ENCODE data around the gene DSCAM. TPM values are rescaled to one million over a fixed set of nuclear protein-coding genes. Genes with fewer than 3 reads are reported as not detected.
A peak's percentile ranks its signal among the peaks of the same experiment; 100 is the strongest.
"Not testable (repeated sequence)": the region's sequence is repeated elsewhere in the genome, so short reads cannot be mapped to it uniquely, and the experiment has no call there.

The DSCAM gene
- total RNA-seq, 2 donors from 2014 or later = 18.5 to 25.5 TPM

- Mint-ChIP-seq H3K27me3 (ENCODE audit: insufficient read depth) (no peaks in the 10 kb centered on the region), H3K4me1 (peaks cover 11% of the 10 kb centered on the region), H3K4me3 (no peak overlapping the region), H3K9me3 (peaks cover 4% of the 10 kb centered on the region), H3K27ac (no peak overlapping the region), H3K36me3 (ENCODE audit: low read depth) (peaks cover 73% of the 10 kb centered on the region)
- H3K4me3 ChIP-seq (ENCODE audit: low read length) = no peak overlapping the region
- no peaks in the 10 kb centered on the region for H3K9me3 ChIP-seq (ENCODE audit: control insufficient read depth, low read length)
- no peak overlapping the region for H3K9ac ChIP-seq (ENCODE audit: extremely low read depth, low read length, poor library complexity, severe bottlenecking)
- TF ChIP-seq CTCF (conservative IDR thresholded peaks at IDR 0.05) = no peak
- no peaks in the 10 kb centered on the region for H3K4me1 ChIP-seq (ENCODE audit: control insufficient read depth, insufficient read depth, low read length)
- H3K27me3 ChIP-seq (ENCODE audit: control insufficient read depth, insufficient read depth, low read length, poor library complexity, severe bottlenecking) = no peaks in the 10 kb centered on the region
- no peak for DNase-seq
- 89 to 93% methylated on average over 3 to 4 of the region's 4 CpGs for WGBS, 2 experiments (ENCODE audit: insufficient coverage in 1 of 2, insufficient read length in 1 of 2)
- H3K36me3 ChIP-seq (ENCODE audit: control insufficient read depth, insufficient read depth, low read length) = peaks cover 82% of the 10 kb centered on the region
- H3K27ac ChIP-seq (ENCODE audit: low read depth, low read length) = no peak overlapping the region
Measured at GRCh38 chr21:40043423-40043822, 803.5 kb downstream of the DSCAM start.

GRCh38 chr21:40041446-40041845, 805.5 kb downstream of the DSCAM start:
- DNase-seq = no peak
- Histone ChIP-seq H3K4me1 (ENCODE audit: control insufficient read depth, insufficient read depth, low read length) (no peaks in the 10 kb centered on the region), H3K36me3 (ENCODE audit: control insufficient read depth, insufficient read depth, low read length) (peaks cover 64% of the 10 kb centered on the region), H3K27ac (ENCODE audit: low read depth, low read length) (no peak overlapping the region), H3K9me3 (ENCODE audit: control insufficient read depth, low read length) (no peaks in the 10 kb centered on the region), H3K4me3 (ENCODE audit: low read length) (no peak overlapping the region), H3K27me3 (ENCODE audit: control insufficient read depth, insufficient read depth, low read length, poor library complexity, severe bottlenecking) (no peaks in the 10 kb centered on the region), H3K9ac (ENCODE audit: extremely low read depth, low read length, poor library complexity, severe bottlenecking) (no peak overlapping the region)
- Mint-ChIP-seq H3K36me3 (ENCODE audit: low read depth) (peaks cover 59% of the 10 kb centered on the region), H3K27ac (no peak overlapping the region), H3K27me3 (ENCODE audit: insufficient read depth) (no peaks in the 10 kb centered on the region), H3K9me3 (peaks cover 4% of the 10 kb centered on the region), H3K4me1 (peaks cover 11% of the 10 kb centered on the region), H3K4me3 (no peak overlapping the region)
- 94 to 98% methylated on average over 6 of the region's 6 CpGs for WGBS, 2 experiments (ENCODE audit: insufficient coverage in 1 of 2, insufficient read length in 1 of 2)
- TF ChIP-seq CTCF (conservative IDR thresholded peaks at IDR 0.05) = no peak

- not testable (repeated sequence) for H3K9me3 ChIP-seq (ENCODE audit: control insufficient read depth, low read length); H3K4me1 Mint-ChIP-seq; H3K4me1 ChIP-seq (ENCODE audit: control insufficient read depth, insufficient read depth, low read length); H3K27ac ChIP-seq (ENCODE audit: low read depth, low read length); H3K4me3 ChIP-seq (ENCODE audit: low read length); H3K4me3 Mint-ChIP-seq; H3K27me3 Mint-ChIP-seq (ENCODE audit: insufficient read depth); H3K27me3 ChIP-seq (ENCODE audit: control insufficient read depth, insufficient read depth, low read length, poor library complexity, severe bottlenecking); H3K9ac ChIP-seq (ENCODE audit: extremely low read depth, low read length, poor library complexity, severe bottlenecking)
- H3K36me3 ChIP-seq (ENCODE audit: control insufficient read depth, insufficient read depth, low read length) = peaks cover 40% of the 10 kb centered on the region
- H3K9me3 Mint-ChIP-seq = peaks cover 10% of the 10 kb centered on the region
- DNase-seq = peak; percentile 62
- 87 to 89% methylated on average over 17 to 25 of the region's 25 CpGs for WGBS, 2 experiments (ENCODE audit: insufficient coverage in 1 of 2, insufficient read length in 1 of 2)
- peak overlapping the region; percentile 52 for H3K27ac Mint-ChIP-seq
- peaks cover 50% of the 10 kb centered on the region for H3K36me3 Mint-ChIP-seq (ENCODE audit: low read depth)
Measured at GRCh38 chr21:40033156-40033782, 813.7 kb downstream of the DSCAM start.

GRCh38 chr21:40029888-40030287, 817.1 kb downstream of the DSCAM start:
- WGBS, 2 experiments (ENCODE audit: insufficient coverage in 1 of 2, insufficient read length in 1 of 2) = 97 to 98% methylated on average over 6 of the region's 6 CpGs
- Mint-ChIP-seq H3K36me3 (ENCODE audit: low read depth) (peaks cover 53% of the 10 kb centered on the region), H3K27ac (no peak overlapping the region), H3K9me3 (peaks cover 10% of the 10 kb centered on the region), H3K4me3 (no peak overlapping the region), H3K27me3 (ENCODE audit: insufficient read depth) (no peaks in the 10 kb centered on the region), H3K4me1 (peaks cover 5% of the 10 kb centered on the region)
- Histone ChIP-seq H3K36me3 (ENCODE audit: control insufficient read depth, insufficient read depth, low read length) (peaks cover 40% of the 10 kb centered on the region), H3K27ac (ENCODE audit: low read depth, low read length) (no peak overlapping the region), H3K9me3 (ENCODE audit: control insufficient read depth, low read length) (no peaks in the 10 kb centered on the region), H3K4me3 (ENCODE audit: low read length) (no peak overlapping the region), H3K27me3 (ENCODE audit: control insufficient read depth, insufficient read depth, low read length, poor library complexity, severe bottlenecking) (no peaks in the 10 kb centered on the region), H3K9ac (ENCODE audit: extremely low read depth, low read length, poor library complexity, severe bottlenecking) (no peak overlapping the region), H3K4me1 (ENCODE audit: control insufficient read depth, insufficient read depth, low read length) (no peaks in the 10 kb centered on the region)
- TF ChIP-seq CTCF (conservative IDR thresholded peaks at IDR 0.05) = no peak
- peak; percentile 25 for DNase-seq

GRCh38 chr21:40028393-40028792, 818.6 kb downstream of the DSCAM start:
- not testable (repeated sequence) for H3K27me3 Mint-ChIP-seq (ENCODE audit: insufficient read depth); H3K27ac ChIP-seq (ENCODE audit: low read depth, low read length); H3K9ac ChIP-seq (ENCODE audit: extremely low read depth, low read length, poor library complexity, severe bottlenecking); H3K27me3 ChIP-seq (ENCODE audit: control insufficient read depth, insufficient read depth, low read length, poor library complexity, severe bottlenecking); H3K27ac Mint-ChIP-seq; H3K9me3 Mint-ChIP-seq; H3K4me1 Mint-ChIP-seq; H3K4me3 ChIP-seq (ENCODE audit: low read length); H3K4me3 Mint-ChIP-seq; H3K4me1 ChIP-seq (ENCODE audit: control insufficient read depth, insufficient read depth, low read length); H3K9me3 ChIP-seq (ENCODE audit: control insufficient read depth, low read length)
- H3K36me3 ChIP-seq (ENCODE audit: control insufficient read depth, insufficient read depth, low read length) = peaks cover 40% of the 10 kb centered on the region
- peak; percentile 22 for DNase-seq
- WGBS, 2 experiments (ENCODE audit: insufficient coverage in 1 of 2, insufficient read length in 1 of 2) = 90 to 91% methylated on average over 17 to 19 of the region's 19 CpGs
- peaks cover 51% of the 10 kb centered on the region for H3K36me3 Mint-ChIP-seq (ENCODE audit: low read depth)

Data from endodermal cell (in vitro differentiated cells).